ENCODE results near the gene YY1AP1. TPM values are rescaled to one million over a fixed set of nuclear protein-coding genes. Genes with fewer than 3 reads are reported as not detected.
"Not testable (repeated sequence)": the region's sequence is repeated elsewhere in the genome, so short reads cannot be mapped to it uniquely, and the experiment has no call there.

Gene YY1AP1
- total RNA-seq, 5 donors from 2014 or later (not counting 1 experiment from before 2014, with no cell fraction given), result 75.8 to 88.3 (median 85.0) TPM

DNA sequence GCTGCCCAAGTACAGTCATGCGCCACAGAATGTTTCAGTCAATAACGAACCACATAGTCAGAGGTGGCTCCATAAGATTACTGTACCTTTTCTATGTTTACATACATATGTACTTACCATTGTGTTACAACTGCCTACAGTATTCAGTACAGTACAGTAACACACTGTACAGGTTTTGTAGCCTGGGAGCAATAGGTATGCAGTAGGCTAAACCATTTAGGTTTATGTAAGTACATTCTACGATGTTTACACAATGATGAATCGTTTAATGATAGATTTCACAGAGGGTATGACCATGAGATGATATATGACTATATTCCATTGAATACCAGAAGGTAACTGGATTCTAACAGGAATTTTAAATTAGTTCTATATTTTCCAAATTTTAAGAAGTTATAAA lies 10.5 kb downstream of the YY1AP1 start:
- peaks cover 8 to 16% (median 14%) of the 10 kb centered on the region in 3 donors for H3K4me1 Mint-ChIP-seq
- peaks cover 14 to 77% of the 10 kb centered on the region in 2 donors for H3K36me3 ChIP-seq (ENCODE audit: control insufficient read depth in 2 of 2, extremely low read depth in 1 of 2, insufficient read depth in 1 of 2, low read length in 1 of 2)
- H3K4me1 ChIP-seq (ENCODE audit: control insufficient read depth in 1 of 2, extremely low read depth in 1 of 2, insufficient read depth in 2 of 2, low read length in 2 of 2), result peaks cover 0 to 4% of the 10 kb centered on the region in 2 experiments
- H3K9me3 Mint-ChIP-seq, result no peaks in the 10 kb centered on the region
- peaks cover 55% of the 10 kb centered on the region for H3K36me3 Mint-ChIP-seq
- WGBS (ENCODE audit: insufficient coverage), result 100% methylated on average over 1 of the region's 4 CpGs
- H3K27me3 ChIP-seq (replicated peaks in 1 of 2; ENCODE audit: control insufficient read depth in 2 of 2, extremely low read depth in 1 of 2, insufficient read depth in 2 of 2, low read length in 1 of 2), result no peaks in the 10 kb centered on the region
- H3K4me3 Mint-ChIP-seq, result no peak overlapping the region
- H3K27ac ChIP-seq (ENCODE audit: low read length), result no peak overlapping the region
- DNase-seq, result no peak
- no peaks in the 10 kb centered on the region for H3K9me3 ChIP-seq
- ChIA-PET POLR2A (no interaction called here), CTCF (no interaction called here)
- no peak overlapping the region for H3K27ac Mint-ChIP-seq
- no peak overlapping the region for H3K4me3 ChIP-seq (ENCODE audit: control insufficient read depth in 1 of 2, extremely low read depth in 1 of 2, low read length in 1 of 2)
- H3K27me3 Mint-ChIP-seq, result no peaks in the 10 kb centered on the region
- no peak for ATAC-seq (replicated peaks in 1 of 4)

DNA sequence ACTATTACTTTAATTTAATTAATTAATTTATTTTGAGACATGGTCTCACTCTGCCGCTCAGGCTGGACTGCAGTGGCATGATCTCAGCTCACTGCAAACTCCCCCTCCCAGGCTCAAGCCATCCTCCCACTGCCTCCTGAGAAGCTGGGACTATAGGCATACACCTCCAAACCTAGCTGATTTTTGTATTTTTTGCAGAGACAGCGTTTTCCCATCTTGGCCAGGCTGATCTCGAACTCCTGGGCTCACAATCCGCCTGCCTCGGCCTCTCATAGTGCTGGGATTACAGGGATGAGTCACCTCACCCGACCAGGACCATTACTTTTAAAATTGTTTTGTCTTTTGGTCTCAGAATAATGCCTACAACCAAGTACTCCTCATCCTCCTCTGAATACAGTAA lies 15.6 kb downstream of the YY1AP1 start:
- CTCF ChIA-PET, result no interaction called here
- 100% methylated on average over 5 of the region's 6 CpGs for whole genome bisulfite sequencing (ENCODE audit: insufficient coverage)
- no peaks in the 10 kb centered on the region for H3K27me3 ChIP-seq (replicated peaks in 1 of 2; ENCODE audit: control insufficient read depth in 2 of 2, extremely low read depth in 1 of 2, insufficient read depth in 2 of 2, low read length in 1 of 2)

DNA sequence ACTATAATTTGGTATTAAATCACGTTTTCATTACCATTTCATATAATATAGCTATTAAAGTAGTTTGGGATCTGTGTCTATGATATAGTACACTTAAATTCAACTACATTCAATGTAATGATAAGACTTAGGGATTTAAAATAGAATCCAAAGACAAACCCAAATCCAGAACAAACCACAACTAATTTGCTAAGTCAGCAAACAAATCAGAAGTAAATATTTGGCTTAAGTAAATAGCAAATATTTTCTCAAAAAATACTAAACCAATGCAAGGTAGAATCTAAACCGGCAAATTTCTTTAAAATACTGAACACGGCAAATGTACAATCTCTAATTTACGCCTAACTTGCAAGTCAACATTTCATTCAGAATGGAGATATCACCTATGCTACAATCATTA lies 16.8 kb downstream of the YY1AP1 start:
- H3K27me3 Mint-ChIP-seq, result no peaks in the 10 kb centered on the region

More for the DNA sequence above, 15.6 kb downstream of the YY1AP1 start:
- Mint-ChIP-seq H3K36me3 (peaks cover 64% of the 10 kb centered on the region), H3K27me3 (no peaks in the 10 kb centered on the region), H3K4me3 (no peak overlapping the region), H3K27ac (no peak overlapping the region), H3K4me1 (no peaks in the 10 kb centered on the region), H3K9me3 (no peaks in the 10 kb centered on the region)
- ATAC-seq (replicated peaks in 1 of 4) (no peak), DNase-seq (no peak)
- POLR2A ChIA-PET, result no interaction called here
- H3K9me3 ChIP-seq, result no peaks in the 10 kb centered on the region
- H3K4me3 ChIP-seq (ENCODE audit: control insufficient read depth in 1 of 2, extremely low read depth in 1 of 2, low read length in 1 of 2), result no peak overlapping the region
- H3K36me3 ChIP-seq (ENCODE audit: control insufficient read depth in 2 of 2, extremely low read depth in 1 of 2, insufficient read depth in 1 of 2, low read length in 1 of 2), result peaks cover 19 to 84% of the 10 kb centered on the region in 2 donors
- no peak overlapping the region for H3K27ac ChIP-seq (ENCODE audit: low read length)
- no peaks in the 10 kb centered on the region for H3K4me1 ChIP-seq (ENCODE audit: control insufficient read depth in 1 of 2, extremely low read depth in 1 of 2, insufficient read depth in 2 of 2, low read length in 2 of 2)

DNA sequence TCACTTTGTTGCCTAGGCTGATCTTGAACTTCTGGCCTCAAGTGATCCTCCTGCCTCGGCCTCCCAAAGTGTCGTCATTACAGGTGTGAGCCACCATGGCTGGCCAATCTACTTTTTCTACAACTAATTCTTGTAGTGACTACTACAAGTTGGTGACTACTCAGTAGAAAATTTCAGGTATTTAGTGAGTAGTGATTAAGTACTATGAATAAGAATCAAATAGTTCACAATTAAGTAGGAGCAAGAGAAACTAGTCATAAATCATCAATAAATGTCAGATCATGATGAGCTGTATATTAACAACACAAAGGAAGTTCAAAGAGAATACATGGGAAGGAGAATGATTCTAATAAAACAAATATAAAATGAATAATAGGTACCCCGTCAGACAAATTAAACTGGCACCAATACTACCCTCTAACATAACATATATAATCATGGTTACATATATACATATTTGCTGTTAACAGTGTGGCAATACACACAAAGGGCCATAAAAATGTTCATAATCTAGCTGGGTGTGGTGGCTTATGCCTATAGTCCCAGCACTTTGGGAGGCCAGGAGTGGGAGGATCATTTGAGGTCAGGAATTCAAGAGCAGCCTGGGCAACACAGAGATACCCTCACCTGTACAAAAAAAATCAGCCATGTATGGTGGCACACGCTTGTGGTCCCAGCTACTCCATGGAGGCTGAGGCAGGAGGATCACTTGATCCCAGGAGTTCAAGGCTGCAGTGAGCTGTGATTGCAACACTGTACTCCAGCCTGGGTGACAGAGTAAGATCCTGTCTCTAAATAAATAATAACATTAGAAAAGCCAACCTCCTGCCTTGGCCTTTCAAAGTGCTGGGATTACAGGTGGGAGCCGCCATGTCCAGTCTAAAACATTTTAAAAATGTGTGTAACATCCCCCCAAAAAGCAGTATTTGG lies 19.1 kb downstream of the YY1AP1 start:
- no peak for ATAC-seq (replicated peaks in 1 of 4)
- Histone ChIP-seq H3K9me3 (no peaks in the 10 kb centered on the region), H3K27me3 (replicated peaks in 1 of 2; ENCODE audit: control insufficient read depth in 2 of 2, extremely low read depth in 1 of 2, insufficient read depth in 2 of 2, low read length in 1 of 2) (no peaks in the 10 kb centered on the region), H3K4me3 (ENCODE audit: control insufficient read depth in 1 of 2, extremely low read depth in 1 of 2, low read length in 1 of 2) (no peak overlapping the region), H3K4me1 (ENCODE audit: control insufficient read depth in 1 of 2, extremely low read depth in 1 of 2, insufficient read depth in 2 of 2, low read length in 2 of 2) (no peaks in the 10 kb centered on the region), H3K27ac (ENCODE audit: low read length) (no peak overlapping the region), H3K36me3 (ENCODE audit: control insufficient read depth in 2 of 2, extremely low read depth in 1 of 2, insufficient read depth in 1 of 2, low read length in 1 of 2) (peaks cover 11 to 80% of the 10 kb centered on the region in 2 donors)
- ChIA-PET CTCF (no interaction called here), POLR2A (no interaction called here)
- Mint-ChIP-seq H3K36me3 (peaks cover 50% of the 10 kb centered on the region), H3K27me3 (no peaks in the 10 kb centered on the region), H3K9me3 (no peaks in the 10 kb centered on the region), H3K4me3 (no peak overlapping the region), H3K27ac (no peak overlapping the region), H3K4me1 (no peaks in the 10 kb centered on the region)
- WGBS (ENCODE audit: insufficient coverage), result 100% methylated on average over 1 of the region's 5 CpGs
- DNase-seq, result no peak

More for the DNA sequence above, 16.8 kb downstream of the YY1AP1 start:
- ChIA-PET CTCF (no interaction called here), POLR2A (interaction anchor here in 1 of 2 donors (0.5 kb wide), 1 partner anchor 413 kb away, joined by 4 read pairs; no protein-coding TSS in a partner anchor)
- no CpG with 5 or more reads among the region's 4 CpGs for WGBS (ENCODE audit: insufficient coverage)
- no peaks in the 10 kb centered on the region for H3K27me3 ChIP-seq (replicated peaks in 1 of 2; ENCODE audit: control insufficient read depth in 2 of 2, extremely low read depth in 1 of 2, insufficient read depth in 2 of 2, low read length in 1 of 2)
- Mint-ChIP-seq H3K27ac (no peak overlapping the region), H3K36me3 (peaks cover 56% of the 10 kb centered on the region), H3K4me3 (no peak overlapping the region), H3K9me3 (no peaks in the 10 kb centered on the region), H3K4me1 (no peaks in the 10 kb centered on the region)
- no peak overlapping the region for H3K4me3 ChIP-seq (ENCODE audit: control insufficient read depth in 1 of 2, extremely low read depth in 1 of 2, low read length in 1 of 2)
- no peaks in the 10 kb centered on the region for H3K9me3 ChIP-seq
- H3K4me1 ChIP-seq (ENCODE audit: control insufficient read depth in 1 of 2, extremely low read depth in 1 of 2, insufficient read depth in 2 of 2, low read length in 2 of 2), result no peaks in the 10 kb centered on the region
- ATAC-seq (replicated peaks in 1 of 4) (no peak), DNase-seq (no peak)
- H3K27ac ChIP-seq (ENCODE audit: low read length), result no peak overlapping the region
- peaks cover 22 to 84% of the 10 kb centered on the region in 2 donors for H3K36me3 ChIP-seq (ENCODE audit: control insufficient read depth in 2 of 2, extremely low read depth in 1 of 2, insufficient read depth in 1 of 2, low read length in 1 of 2)

DNA sequence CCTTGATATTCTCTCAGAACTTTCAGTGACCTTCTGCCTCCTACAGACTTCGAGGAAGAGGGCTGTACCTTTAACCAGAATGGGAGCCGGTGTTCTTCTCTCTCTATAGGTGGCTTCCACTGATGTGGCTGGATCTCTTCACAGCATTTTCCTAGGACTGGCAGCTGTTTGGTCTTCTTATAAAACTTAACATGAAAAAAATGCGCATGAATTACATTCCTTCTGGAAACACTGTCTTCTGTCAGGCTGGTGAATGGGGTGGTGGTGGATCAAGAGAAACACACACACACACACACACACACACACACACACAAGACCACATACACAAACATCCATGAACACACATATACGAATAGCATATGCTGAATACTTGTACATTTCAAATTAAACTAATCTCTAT lies 27.3 kb downstream of the YY1AP1 start:
- H3K9me3 ChIP-seq; H3K4me1 Mint-ChIP-seq; H3K4me3 ChIP-seq (ENCODE audit: control insufficient read depth in 1 of 2, extremely low read depth in 1 of 2, low read length in 1 of 2); POLR2A ChIA-PET; H3K27ac ChIP-seq (ENCODE audit: low read length); H3K4me1 ChIP-seq (ENCODE audit: control insufficient read depth in 1 of 2, extremely low read depth in 1 of 2, insufficient read depth in 2 of 2, low read length in 2 of 2); CTCF ChIA-PET; H3K9me3 Mint-ChIP-seq; H3K27me3 ChIP-seq (replicated peaks in 1 of 2; ENCODE audit: control insufficient read depth in 2 of 2, extremely low read depth in 1 of 2, insufficient read depth in 2 of 2, low read length in 1 of 2); H3K4me3 Mint-ChIP-seq; ATAC-seq (replicated peaks in 1 of 4); DNase-seq; H3K27ac Mint-ChIP-seq; H3K27me3 Mint-ChIP-seq: not testable (repeated sequence)
- WGBS (ENCODE audit: insufficient coverage), result no CpG with 5 or more reads among the region's 4 CpGs
- H3K36me3 ChIP-seq (ENCODE audit: control insufficient read depth in 2 of 2, extremely low read depth in 1 of 2, insufficient read depth in 1 of 2, low read length in 1 of 2), result peaks cover 5 to 54% of the 10 kb centered on the region in 2 donors
- H3K36me3 Mint-ChIP-seq, result peaks cover 48% of the 10 kb centered on the region

DNA sequence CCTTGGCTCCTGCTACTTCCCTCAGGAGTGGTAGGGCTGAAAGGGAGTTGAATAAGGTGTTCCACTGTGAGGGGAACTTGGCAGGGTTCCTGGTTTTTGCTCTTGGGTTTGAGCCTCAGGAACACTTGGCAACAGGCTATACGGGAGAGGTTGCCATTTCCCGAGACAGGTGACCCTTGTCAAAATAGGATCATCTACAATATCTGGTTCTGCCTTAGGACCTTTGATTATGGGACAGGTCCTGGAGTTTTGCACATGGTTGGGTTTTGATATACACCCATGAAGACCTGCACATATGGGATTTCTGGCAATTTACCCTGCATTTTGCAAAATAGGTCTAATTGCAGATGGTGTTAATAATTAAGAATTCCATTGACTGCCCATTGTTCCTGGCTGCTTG lies 31.1 kb downstream of the YY1AP1 start:
- no peaks in the 10 kb centered on the region for H3K9me3 ChIP-seq
- Mint-ChIP-seq H3K4me3 (no peak overlapping the region), H3K27me3 (no peaks in the 10 kb centered on the region), H3K4me1 (peaks cover 0 to 5% (median 0%) of the 10 kb centered on the region in 3 donors), H3K9me3 (no peaks in the 10 kb centered on the region), H3K36me3 (peaks cover 36% of the 10 kb centered on the region), H3K27ac (no peak overlapping the region)
- H3K36me3 ChIP-seq (ENCODE audit: control insufficient read depth in 2 of 2, extremely low read depth in 1 of 2, insufficient read depth in 1 of 2, low read length in 1 of 2), result peaks cover 4 to 31% of the 10 kb centered on the region in 2 donors
- 100% methylated on average over 2 of the region's 2 CpGs for WGBS (ENCODE audit: insufficient coverage)
- DNase-seq (no peak), ATAC-seq (replicated peaks in 1 of 4) (no peak)
- no peaks in the 10 kb centered on the region for H3K4me1 ChIP-seq (ENCODE audit: control insufficient read depth in 1 of 2, extremely low read depth in 1 of 2, insufficient read depth in 2 of 2, low read length in 2 of 2)
- H3K27me3 ChIP-seq (replicated peaks in 1 of 2; ENCODE audit: control insufficient read depth in 2 of 2, extremely low read depth in 1 of 2, insufficient read depth in 2 of 2, low read length in 1 of 2), result no peaks in the 10 kb centered on the region
- ChIA-PET POLR2A (no interaction called here), CTCF (no interaction called here)
- no peak overlapping the region for H3K4me3 ChIP-seq (ENCODE audit: control insufficient read depth in 1 of 2, extremely low read depth in 1 of 2, low read length in 1 of 2)
- no peak overlapping the region for H3K27ac ChIP-seq (ENCODE audit: low read length)

Data from T-cell (primary cell).